Heart right ventricle (tissue), 16 donors: ENCODE measurements around the gene ABHD17A. TPM values are rescaled to one million over a fixed set of nuclear protein-coding genes. Genes with fewer than 3 reads are reported as not detected.

Experiments
- ATAC-seq, 8 donors: fragments of 200-7000 bp; cut with Tn5 transposase; one replicate each; pipeline ENCODE4 v1.9.1; 2020; ENCODE audit warnings: mild to moderate bottlenecking in 8 of 8, moderate library complexity in 8 of 8, moderate number of reproducible peaks in 1 of 8
- DNase-seq, 2 donors: peaks; one replicate each; pipeline ENCODE4 v3.0.0-alpha.2; 2020
- H3K27ac ChIP-seq, 10 donors: fragments of 200-600 bp; sonication (generic) in 2 of 10; one replicate each; pipeline versions ENCODE4 v1.5.0 to v1.8.0; 2020 to 2022; ENCODE audit warnings: mild to moderate bottlenecking in 3 of 10
- H3K27me3 ChIP-seq, 7 donors: fragments of 200-600 bp; one replicate each; pipeline ENCODE4 v1.8.0; 2021 to 2022; ENCODE audit warnings: mild to moderate bottlenecking in 2 of 7
- H3K36me3 ChIP-seq, 9 donors: fragments of 200-600 bp; sonication (generic) in 1 of 9; one replicate each; pipeline versions ENCODE4 v1.5.0 to v1.8.0; 2020 to 2022; ENCODE audit warnings: mild to moderate bottlenecking in 2 of 9
- H3K4me1 ChIP-seq, 9 donors: fragments of 200-600 bp; sonication (generic) in 1 of 9; one replicate each; pipeline versions ENCODE4 v1.5.0 to v1.8.0; 2020 to 2022; ENCODE audit warnings: mild to moderate bottlenecking in 4 of 9
- H3K4me3 ChIP-seq, 10 donors: fragments of 200-600 bp; sonication (generic) in 2 of 10; one replicate each; pipeline versions ENCODE4 v1.5.0 to v1.8.0; 2020 to 2022; ENCODE audit warnings: mild to moderate bottlenecking in 7 of 10, moderate library complexity in 2 of 10
- H3K9me3 ChIP-seq, 11 donors: fragments of 200-600 bp in 10 of 11; sonication (generic) in 2 of 11; one replicate each; pipeline versions ENCODE4 v1.5.0 to v1.8.0; 2013 to 2022; ENCODE audit warnings: mild to moderate bottlenecking in 2 of 11, control low read depth in 1 of 11, moderate library complexity in 1 of 11
- WGBS, 2 donors: extraction: QIAGEN DNeasy Blood & Tissue Kit; methylation state at CpG; one replicate each; pipeline ENCODE4 v1.1.7; 2013; ENCODE audit warnings: inconsistent platforms in 1 of 2; 5-methylcytosine and 5-hydroxymethylcytosine counted together
- intact Hi-C, 10 donors: fragments of 100-400 bp; cut with DNase I; formaldehyde crosslinking; loops; one replicate each; pipeline versions ENCODE4 v1.11.1 to v1.14.2; 2022
- polyA plus RNA-seq, 2 donors: library from polyadenylated mRNA; stranded (reverse); fragments of 200-250 nt; gene quantifications; one replicate each; pipeline ENCODE4 v1.2.3, GENCODE V29; 2013
- total RNA-seq, 10 donors: library from RNA; stranded (reverse); fragmentation: NEBNext Ultra II Directional in 3 of 10; extraction: Animal tissue kit (Norgen Biotek cat#: 25700) in 3 of 10; gene quantifications; one replicate each; pipeline versions ENCODE4 v1.2.1 to v1.2.4, GENCODE V29; 2021 to 2023
- TF ChIP-seq, protein P1 (sequence below), 9 donors: fragments of 200-600 bp; sonication (generic) in 2 of 9; IDR thresholded peaks; one replicate each; pipeline versions ENCODE4 v1.5.0 to v1.8.0; 2021 to 2022; ENCODE audit warnings: antibody characterized with exemption in 9 of 9, mild to moderate bottlenecking in 5 of 9, moderate library complexity in 1 of 9
- donor health status: Arrhythmogenic right ventricular cardiomyopathy.
- donor health status: ischemic (EF 13 %, LVEDD 7.1; RV severe dilation, severe dysfunction).
- donor health status: healthy with polysubstance abuse.
- donor health status: DM: no; HTN: yes; CAD: no.
- donor health status: DM: no; HTN: no; CAD: no.
- donor health status: ischemic (EF 25% LVEDD 6.9; RV normal size, moderate dysfunction).
- donor health status: ischemic (EF 25% LVEDD 5.7; RV mildly dilated, moderate dysfunction).
- donor health status: healthy.
- donor health status: DM: yes; HTN: yes; CAD: no.
- donor health status: Ischemic cardiomyopathy.
- donor health status: ischemic (EF 35%, LVEDD 5.7; RV mildly dilated, moderate dysfunction).
- donor health status: nonischemic (EF 11% LVEDD 7.7; RV severe dilation, severe dysfunction).
- donor health status: DM: yes; HTN: yes; CAD: no.
- donor health status: PGD.
- donor health status: ischemic (EF 29% LVEDD 5.4; RV normal size, mild dysfunction).
- donor health status: nonischemic (EF 23%, LVEDD 6.1; RV moderate dilation, normal function).

Gene ABHD17A
- total and polyA plus RNA-seq, 12 donors = 45.1 to 185 (median 57.7) TPM

DNA sequence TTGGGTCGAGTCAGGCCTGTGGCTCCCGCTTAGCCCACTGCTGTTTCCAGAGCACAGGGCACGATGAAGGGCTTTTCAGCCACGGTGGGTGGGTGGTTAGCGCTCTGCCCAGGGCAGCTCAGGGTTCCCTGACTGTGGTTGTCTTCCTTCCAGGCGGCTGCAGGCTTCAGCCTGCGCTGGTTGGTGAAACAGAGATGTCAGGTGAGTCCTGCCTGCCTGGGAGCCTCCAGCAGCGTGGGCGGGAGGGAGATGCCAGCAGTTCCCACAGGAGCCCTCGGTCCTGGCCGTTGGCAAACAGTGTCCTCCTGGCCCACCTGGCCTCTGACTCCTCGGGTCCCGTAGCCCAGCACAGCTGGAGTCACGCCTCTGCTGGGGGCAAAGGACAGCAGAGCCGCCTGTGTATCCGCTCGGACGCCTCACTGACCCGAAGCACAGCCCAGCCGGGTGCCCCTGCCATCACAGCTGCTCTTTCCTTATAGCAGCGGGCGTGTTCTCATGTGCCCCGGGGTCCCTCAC lies 29.6 kb upstream of the ABHD17A start:
- Histone ChIP-seq H3K36me3 (peaks cover 0 to 64% (median 18%) of the 10 kb centered on the region in 9 donors), H3K4me3 (no peak overlapping the region), H3K9me3 (no peaks in the 10 kb centered on the region), H3K27me3 (no peaks in the 10 kb centered on the region), H3K27ac (no peak overlapping the region), H3K4me1 (peaks cover 0 to 12% (median 0%) of the 10 kb centered on the region in 9 donors)
- TF ChIP-seq, protein P1, sequence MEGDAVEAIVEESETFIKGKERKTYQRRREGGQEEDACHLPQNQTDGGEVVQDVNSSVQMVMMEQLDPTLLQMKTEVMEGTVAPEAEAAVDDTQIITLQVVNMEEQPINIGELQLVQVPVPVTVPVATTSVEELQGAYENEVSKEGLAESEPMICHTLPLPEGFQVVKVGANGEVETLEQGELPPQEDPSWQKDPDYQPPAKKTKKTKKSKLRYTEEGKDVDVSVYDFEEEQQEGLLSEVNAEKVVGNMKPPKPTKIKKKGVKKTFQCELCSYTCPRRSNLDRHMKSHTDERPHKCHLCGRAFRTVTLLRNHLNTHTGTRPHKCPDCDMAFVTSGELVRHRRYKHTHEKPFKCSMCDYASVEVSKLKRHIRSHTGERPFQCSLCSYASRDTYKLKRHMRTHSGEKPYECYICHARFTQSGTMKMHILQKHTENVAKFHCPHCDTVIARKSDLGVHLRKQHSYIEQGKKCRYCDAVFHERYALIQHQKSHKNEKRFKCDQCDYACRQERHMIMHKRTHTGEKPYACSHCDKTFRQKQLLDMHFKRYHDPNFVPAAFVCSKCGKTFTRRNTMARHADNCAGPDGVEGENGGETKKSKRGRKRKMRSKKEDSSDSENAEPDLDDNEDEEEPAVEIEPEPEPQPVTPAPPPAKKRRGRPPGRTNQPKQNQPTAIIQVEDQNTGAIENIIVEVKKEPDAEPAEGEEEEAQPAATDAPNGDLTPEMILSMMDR (IDR thresholded peaks at IDR 0.05) = no peak
- no peak for ATAC-seq
- WGBS, 2 donors = 95 to 96% methylated on average over 22 to 23 of the region's 23 CpGs
- intact Hi-C loops = no loop called here
- DNase-seq = no peak

DNA sequence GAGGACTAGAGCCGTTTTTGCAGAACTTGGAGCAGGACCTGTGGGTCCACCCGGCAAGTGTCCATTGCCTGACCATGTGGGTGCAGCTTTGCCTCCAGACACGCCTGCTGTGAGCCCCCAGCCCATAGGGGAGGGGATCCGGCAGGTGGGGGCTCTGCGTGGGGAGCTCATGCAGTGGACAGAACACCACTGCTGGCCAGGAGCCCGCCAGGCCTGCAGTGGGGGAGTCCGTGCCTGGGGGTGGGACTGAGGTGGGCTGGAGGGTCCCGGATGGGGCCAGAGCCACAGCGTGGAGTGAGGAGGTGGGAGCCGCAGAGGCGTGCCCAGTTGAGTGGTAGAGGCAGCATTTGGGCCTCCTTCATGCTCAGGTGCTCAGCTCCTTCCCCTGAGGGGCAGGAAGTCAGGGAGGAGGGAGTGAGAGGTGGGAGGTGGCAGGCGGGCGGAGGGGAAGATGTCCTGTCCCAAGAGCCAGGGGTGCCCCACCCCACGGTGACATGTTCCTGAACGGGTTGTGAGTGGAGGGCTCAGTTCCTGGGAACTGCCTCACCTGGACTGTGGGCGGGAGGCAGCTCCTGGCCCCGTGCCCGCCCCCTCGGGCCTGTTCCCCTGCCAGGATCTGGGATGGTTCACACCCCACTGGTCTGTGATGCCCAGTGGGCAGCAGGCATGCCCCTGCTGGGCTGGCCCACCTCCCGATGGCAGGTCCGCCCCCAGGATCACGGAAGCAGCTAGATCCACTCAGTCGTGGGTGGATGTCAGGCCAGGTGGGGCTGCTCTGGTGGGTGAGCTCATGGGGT lies 28.7 kb upstream of the ABHD17A start:
- Histone ChIP-seq H3K36me3 (peaks cover 0 to 55% (median 11%) of the 10 kb centered on the region in 9 donors), H3K9me3 (no peaks in the 10 kb centered on the region), H3K27me3 (no peaks in the 10 kb centered on the region), H3K27ac (no peak overlapping the region), H3K4me1 (peaks cover 0 to 20% (median 0%) of the 10 kb centered on the region in 9 donors), H3K4me3 (no peak overlapping the region)
- ATAC-seq = no peak
- no peak for DNase-seq
- TF ChIP-seq, protein P1 (IDR thresholded peaks at IDR 0.05) = no peak
- intact Hi-C loops = no loop called here
- 90 to 92% methylated on average over 22 to 23 of the region's 23 CpGs for WGBS, 2 donors

DNA sequence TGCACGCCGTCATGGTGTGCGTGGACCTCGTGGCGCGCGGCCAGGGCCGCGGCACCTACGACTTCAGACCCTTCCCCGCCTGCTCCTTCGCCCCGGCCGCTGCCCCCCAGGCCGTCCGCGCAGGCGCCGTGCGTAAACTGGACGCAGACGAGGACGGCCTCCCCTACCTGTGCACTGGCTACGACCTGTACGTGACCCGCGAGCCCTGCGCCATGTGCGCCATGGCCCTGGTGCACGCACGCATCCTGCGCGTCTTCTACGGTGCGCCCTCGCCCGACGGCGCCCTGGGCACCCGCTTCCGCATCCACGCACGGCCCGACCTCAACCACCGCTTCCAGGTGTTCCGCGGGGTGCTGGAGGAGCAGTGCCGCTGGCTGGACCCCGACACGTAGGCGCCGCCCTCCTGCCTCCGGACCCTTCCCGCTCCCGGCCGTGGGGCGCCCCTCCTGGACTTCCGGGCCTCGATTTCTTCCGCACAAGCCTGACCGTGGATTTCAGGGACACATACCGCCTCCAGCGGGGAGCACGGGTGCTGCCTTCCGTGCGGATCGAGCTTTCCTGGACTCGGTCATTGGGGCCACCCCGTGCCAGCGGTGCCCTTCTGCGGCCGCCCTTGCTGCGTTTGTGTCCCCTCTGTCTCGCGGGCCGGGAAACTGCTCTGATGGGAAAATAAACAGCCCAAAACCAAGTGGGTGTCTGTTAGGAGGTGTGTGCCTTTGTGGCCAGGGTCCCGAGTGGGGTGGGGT lies 27.6 kb upstream of the ABHD17A start:
- intact Hi-C loops = no loop called here
- TF ChIP-seq, protein P1 (IDR thresholded peaks at IDR 0.05) = no peak
- no peak for ATAC-seq
- Histone ChIP-seq H3K9me3 (no peaks in the 10 kb centered on the region), H3K4me1 (peaks cover 0 to 20% (median 0%) of the 10 kb centered on the region in 9 donors), H3K27ac (no peak overlapping the region), H3K4me3 (no peak overlapping the region), H3K36me3 (peaks cover 0 to 44% (median 7%) of the 10 kb centered on the region in 9 donors), H3K27me3 (no peaks in the 10 kb centered on the region)
- DNase-seq = no peak
- WGBS, 2 donors = 97 to 98% methylated on average over 73 to 77 of the region's 77 CpGs

DNA sequence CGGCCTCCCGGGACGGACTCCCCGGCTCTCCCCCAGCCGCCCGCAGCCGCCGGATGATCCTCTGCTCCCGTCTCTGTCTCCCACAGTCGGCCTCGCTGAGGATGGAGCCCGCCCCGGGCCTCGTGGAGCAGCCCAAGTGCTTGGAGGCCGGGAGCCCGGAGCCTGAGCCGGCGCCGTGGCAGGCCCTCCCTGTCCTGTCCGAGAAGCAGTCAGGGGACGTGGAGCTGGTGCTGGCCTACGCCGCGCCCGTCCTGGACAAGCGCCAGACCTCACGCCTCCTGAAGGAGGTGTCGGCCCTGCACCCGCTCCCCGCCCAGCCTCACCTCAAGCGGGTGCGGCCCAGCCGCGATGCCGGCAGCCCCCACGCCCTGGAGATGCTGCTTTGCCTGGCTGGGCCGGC lies 26.7 kb upstream of the ABHD17A start:
- peaks cover 0 to 24% (median 0%) of the 10 kb centered on the region in 9 donors for H3K4me1 ChIP-seq
- no peaks in the 10 kb centered on the region for H3K9me3 ChIP-seq
- TF ChIP-seq, protein P1 (IDR thresholded peaks at IDR 0.05) = no peak
- WGBS, 2 donors = 94 to 95% methylated on average over 37 of the region's 37 CpGs
- peaks cover 0 to 38% (median 7%) of the 10 kb centered on the region in 9 donors for H3K36me3 ChIP-seq
- H3K27ac ChIP-seq = peak overlapping the region in 1 of 10 donors; percentile 70
- no peaks in the 10 kb centered on the region for H3K27me3 ChIP-seq
- ATAC-seq = no peak
- H3K4me3 ChIP-seq = no peak overlapping the region
- DNase-seq = no peak
- intact Hi-C loops = no loop called here
